GM12864 (cell line): ENCODE data around the gene PVALEF.

Experiments
- DNase-seq: peaks from one replicate; pipeline ENCODE4 v3.0.0-alpha.2; 2011; ENCODE audit warnings: low read depth
- H3K4me3 ChIP-seq: 2 replicates; pipeline ENCODE4 v1.5.1; 2011; ENCODE audit warnings: mild to moderate bottlenecking, low read depth, low read length, control low read depth
- TF ChIP-seq, protein P1 (sequence below): IDR thresholded peaks from 2 replicates; pipeline ENCODE4 v1.5.1; 2011; ENCODE audit warnings: low read depth, mild to moderate bottlenecking, moderate library complexity, low read length, control low read depth, inconsistent platforms; ENCODE audit errors: missing control alignments

PVALEF gene

DNA sequence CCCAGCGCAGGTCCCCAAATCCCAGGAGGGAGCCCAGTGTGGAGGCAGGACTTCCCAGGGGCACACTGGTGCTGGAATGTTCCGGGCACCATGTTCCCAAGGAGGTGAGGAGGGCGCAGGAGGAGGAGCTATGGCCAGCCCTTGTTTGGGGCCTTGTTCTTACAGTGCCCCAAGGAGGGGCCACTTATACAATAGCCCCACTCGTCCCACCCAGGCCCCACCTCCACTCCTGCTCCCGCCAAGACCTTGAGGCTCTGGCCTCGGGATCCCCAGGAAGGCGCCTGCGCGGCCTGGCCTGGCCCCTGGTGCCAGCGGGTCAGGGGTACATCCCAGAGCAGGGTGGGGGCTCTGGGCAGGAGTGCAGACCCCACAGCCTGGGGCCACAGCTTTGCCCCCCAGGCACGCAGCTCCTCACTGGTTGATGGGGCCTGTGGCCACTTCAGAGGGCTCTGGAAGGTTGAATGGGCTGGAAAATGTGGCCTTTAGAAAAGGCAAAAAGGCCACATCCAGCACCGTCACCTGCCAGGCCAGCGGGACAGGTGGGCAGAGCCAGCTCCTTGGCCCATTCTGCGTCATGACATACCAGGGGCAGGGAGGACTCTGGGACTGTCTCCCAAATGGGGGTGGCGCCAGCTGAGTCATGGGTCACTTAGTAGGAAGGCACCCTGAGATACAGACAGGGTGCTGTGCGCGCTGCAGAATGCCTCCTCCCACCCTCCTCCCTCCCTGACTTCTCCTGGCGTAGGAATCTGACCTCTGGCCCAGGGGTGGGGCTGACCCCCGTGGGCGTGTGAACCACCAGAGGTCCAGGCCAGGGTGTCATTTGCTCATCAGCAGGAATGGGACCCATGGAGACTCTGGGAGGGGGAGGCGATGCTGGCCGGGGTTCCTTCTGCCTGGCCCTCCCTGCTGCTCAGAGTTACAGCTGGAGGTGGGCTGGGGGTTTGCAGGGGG, 32.3 kb upstream of the PVALEF start:
- TF ChIP-seq, protein P1, sequence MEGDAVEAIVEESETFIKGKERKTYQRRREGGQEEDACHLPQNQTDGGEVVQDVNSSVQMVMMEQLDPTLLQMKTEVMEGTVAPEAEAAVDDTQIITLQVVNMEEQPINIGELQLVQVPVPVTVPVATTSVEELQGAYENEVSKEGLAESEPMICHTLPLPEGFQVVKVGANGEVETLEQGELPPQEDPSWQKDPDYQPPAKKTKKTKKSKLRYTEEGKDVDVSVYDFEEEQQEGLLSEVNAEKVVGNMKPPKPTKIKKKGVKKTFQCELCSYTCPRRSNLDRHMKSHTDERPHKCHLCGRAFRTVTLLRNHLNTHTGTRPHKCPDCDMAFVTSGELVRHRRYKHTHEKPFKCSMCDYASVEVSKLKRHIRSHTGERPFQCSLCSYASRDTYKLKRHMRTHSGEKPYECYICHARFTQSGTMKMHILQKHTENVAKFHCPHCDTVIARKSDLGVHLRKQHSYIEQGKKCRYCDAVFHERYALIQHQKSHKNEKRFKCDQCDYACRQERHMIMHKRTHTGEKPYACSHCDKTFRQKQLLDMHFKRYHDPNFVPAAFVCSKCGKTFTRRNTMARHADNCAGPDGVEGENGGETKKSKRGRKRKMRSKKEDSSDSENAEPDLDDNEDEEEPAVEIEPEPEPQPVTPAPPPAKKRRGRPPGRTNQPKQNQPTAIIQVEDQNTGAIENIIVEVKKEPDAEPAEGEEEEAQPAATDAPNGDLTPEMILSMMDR = no peak
- no peak overlapping the region for H3K4me3 ChIP-seq
- DNase-seq = no peak

DNA sequence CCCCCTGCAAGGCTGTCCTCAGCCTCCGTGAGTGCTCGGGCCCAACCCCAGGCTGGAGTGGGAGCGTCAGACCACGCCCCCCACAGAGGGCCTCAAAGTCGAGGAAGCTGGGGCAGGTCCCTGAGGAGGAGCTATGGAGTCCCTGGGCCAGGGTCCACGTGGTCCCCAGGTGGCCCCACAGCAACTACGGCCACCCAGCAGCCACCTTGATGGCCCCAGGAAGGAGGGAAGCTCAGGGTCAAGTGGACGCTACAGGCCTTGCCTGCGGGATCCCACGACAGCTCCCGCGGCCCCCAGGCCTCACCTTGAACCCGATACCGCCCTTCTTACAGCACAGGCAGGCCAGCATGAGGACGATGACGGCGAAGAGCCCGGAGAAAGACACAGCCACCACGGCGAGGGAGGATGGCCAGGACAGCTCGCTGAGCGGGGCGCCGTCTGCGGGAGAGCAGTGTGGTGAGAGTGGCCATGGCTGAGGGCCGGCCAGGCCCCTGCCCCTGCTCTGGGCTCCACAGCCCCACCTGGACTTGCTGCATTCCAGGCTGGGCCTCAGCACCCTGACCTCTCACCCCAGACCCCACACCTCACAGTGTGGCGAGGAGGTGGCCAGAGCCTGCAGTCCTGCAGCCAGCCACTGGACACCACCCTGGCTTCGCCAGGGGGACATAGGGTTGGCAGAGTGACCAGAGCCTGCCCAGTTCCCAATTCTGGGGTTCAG, 31.1 kb upstream of the PVALEF start:
- TF ChIP-seq, protein P1 = no peak
- H3K4me3 ChIP-seq = no peak overlapping the region
- no peak for DNase-seq

DNA sequence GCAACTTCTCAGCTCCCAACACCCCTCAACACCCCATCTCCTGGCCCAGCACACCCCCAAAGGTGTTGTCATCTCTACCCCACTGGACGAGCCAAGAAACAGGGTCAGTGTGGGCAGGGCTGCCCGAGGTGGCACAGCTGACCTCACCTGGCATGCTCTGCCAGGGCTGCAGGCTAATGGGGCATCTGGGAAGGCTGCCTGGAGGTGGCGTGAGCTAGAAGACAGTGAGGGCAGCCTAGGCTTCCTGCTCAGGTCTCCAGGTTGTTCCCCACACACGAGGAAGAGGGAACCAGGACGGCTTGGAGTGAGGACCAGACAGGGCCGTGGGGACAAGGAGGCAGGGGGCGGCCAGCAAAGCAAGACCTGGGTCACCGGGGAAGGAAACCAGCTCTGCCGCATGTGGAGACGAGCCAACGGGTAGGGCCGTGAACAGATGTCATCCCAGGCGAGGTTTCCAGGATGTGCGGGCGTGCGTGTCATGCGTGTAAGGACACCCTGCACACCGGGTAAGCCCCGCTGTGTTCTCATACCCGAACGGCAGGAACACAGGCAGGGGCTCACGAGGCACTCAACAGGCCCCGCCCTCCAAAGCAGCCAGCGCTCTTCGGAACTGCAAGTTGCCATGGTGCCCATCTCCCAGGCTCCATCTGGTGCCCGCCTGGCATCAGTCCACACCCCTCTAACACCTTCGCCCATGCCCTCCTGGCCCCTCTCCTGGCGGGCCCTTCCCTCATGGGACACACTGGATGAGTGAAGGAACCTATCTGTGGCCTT, 29.6 kb upstream of the PVALEF start:
- no peak overlapping the region for H3K4me3 ChIP-seq
- TF ChIP-seq, protein P1 = no peak
- DNase-seq = no peak

DNA sequence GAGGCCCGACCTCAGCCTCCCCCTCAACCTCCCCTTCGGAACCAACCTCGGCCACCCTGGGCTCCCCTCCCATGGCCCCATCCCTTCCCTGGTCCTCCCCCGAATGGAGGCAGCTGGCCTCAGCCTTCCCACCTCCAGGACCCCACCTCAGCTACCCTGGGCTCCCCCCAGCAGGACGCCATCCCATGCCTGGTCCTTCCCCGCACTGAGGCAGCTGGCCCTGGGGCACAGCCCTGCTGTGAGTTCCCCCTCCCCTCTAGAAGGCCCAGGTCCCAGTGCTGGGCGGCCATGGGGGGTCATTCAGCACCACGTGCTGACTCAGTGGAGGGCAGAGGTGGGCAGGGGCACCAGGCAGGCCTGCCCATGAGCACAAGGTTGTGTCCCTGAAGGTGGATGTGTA, 28.9 kb upstream of the PVALEF start:
- DNase-seq = no peak
- H3K4me3 ChIP-seq = no peak overlapping the region
- TF ChIP-seq, protein P1 = no peak

DNA sequence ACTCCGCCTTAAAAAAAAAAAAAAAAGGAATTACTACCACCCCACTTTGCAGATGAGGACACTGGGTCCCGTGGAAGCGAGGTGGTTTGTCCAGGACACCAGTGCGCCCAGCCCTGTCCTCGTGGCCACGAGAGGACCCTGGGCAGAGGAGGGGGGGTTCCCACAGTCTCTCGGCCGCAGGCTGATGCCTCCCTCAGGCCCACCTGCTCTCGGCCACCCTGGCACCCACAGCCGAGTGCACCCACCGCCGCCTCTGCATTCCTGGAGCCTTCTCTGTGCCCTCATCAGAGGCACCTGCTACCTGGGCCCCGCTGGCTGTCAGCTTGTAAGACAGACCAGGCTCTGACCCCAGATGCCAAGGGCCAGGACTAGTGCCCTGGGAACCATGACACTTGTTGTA, 28.1 kb upstream of the PVALEF start:
- no peak for DNase-seq
- TF ChIP-seq, protein P1 = no peak
- no peak overlapping the region for H3K4me3 ChIP-seq

DNA sequence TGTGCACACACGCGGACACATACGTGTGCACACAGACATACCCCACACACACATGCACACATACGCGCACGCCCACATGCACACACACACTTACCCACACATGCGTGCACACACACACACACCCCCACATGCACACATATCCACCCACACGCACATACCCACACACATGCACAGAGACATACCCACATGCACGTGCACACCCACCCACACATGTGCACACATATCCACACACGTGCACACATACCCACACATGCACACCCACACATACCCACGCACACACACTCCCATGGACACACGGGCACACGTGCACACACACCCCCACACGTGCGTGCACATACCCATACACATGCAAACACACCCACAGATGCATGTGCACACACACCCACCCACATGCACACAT, 27.2 kb upstream of the PVALEF start:
- TF ChIP-seq, protein P1 = no peak
- H3K4me3 ChIP-seq = no peak overlapping the region
- no peak for DNase-seq
